HEK293T (cell line): ENCODE measurements around the gene ELMOD3.
"Not testable (repeated sequence)": the region's sequence is repeated elsewhere in the genome, so short reads cannot be mapped to it uniquely, and the experiment has no call there.

Experiments
- CTCF ChIA-PET: fragments of 350-600 bp; formaldehyde crosslinking; extraction: SDS; loops from one replicate; lab custom pipeline; 2021; ENCODE audit warnings: antibody characterized with exemption, inconsistent platforms; lab: Yijun Ruan, JAX
- POLR2A ChIA-PET: fragments of 350-600 bp; formaldehyde crosslinking; extraction: SDS; loops from one replicate; lab custom pipeline; 2020; ENCODE audit warnings: antibody characterized with exemption, inconsistent platforms; lab: Yijun Ruan, JAX
- DNase-seq: peaks from one replicate; pipeline ENCODE4 v3.0.0; 2012; ENCODE audit warnings: mixed read lengths; ENCODE audit errors: extremely low spot score
- ARNT ChIP-seq: fragments of 450-650 bp; IDR thresholded peaks from 2 replicates; pipeline ENCODE4 v1.6.1; 2017; ENCODE audit warnings: mild to moderate bottlenecking
- BHLHE40 ChIP-seq: fragments of 450-650 bp; IDR thresholded peaks from 2 replicates; pipeline ENCODE4 v1.6.1; 2016; ENCODE audit warnings: mild to moderate bottlenecking, moderate library complexity, borderline replicate concordance
- CTBP1 ChIP-seq: fragments of 450-650 bp; IDR thresholded peaks from 2 replicates; pipeline ENCODE4 v1.6.1; 2016; ENCODE audit warnings: borderline replicate concordance
- ELF4 ChIP-seq: fragments of 450-650 bp; IDR thresholded peaks from 2 replicates; pipeline ENCODE4 v1.6.1; 2017; ENCODE audit warnings: antibody characterized with exemption
- FOXA1 ChIP-seq: fragments of 450-650 bp; IDR thresholded peaks from 2 replicates; pipeline ENCODE4 v1.6.1; 2016; ENCODE audit warnings: mild to moderate bottlenecking
- FOXK2 ChIP-seq: fragments of 450-650 bp; IDR thresholded peaks from 2 replicates; pipeline ENCODE4 v1.6.1; 2016; ENCODE audit warnings: mild to moderate bottlenecking
- FOXM1 ChIP-seq: fragments of 450-650 bp; IDR thresholded peaks from 2 replicates; pipeline ENCODE4 v1.6.1; 2017; ENCODE audit warnings: mild to moderate bottlenecking, borderline replicate concordance
- HDGF ChIP-seq: fragments of 450-650 bp; IDR thresholded peaks from 2 replicates; pipeline ENCODE4 v1.6.1; 2017; ENCODE audit warnings: antibody characterized with exemption, borderline replicate concordance
- L3MBTL2 ChIP-seq: fragments of 450-650 bp; conservative IDR thresholded peaks from 2 replicates; pipeline ENCODE4 v1.6.1; 2016; ENCODE audit warnings: mild to moderate bottlenecking
- LEF1 ChIP-seq: fragments of 450-650 bp; IDR thresholded peaks from 2 replicates; pipeline ENCODE4 v1.6.1; 2017; ENCODE audit warnings: mild to moderate bottlenecking, borderline replicate concordance
- NFRKB ChIP-seq: fragments of 450-650 bp; IDR thresholded peaks from 2 replicates; pipeline ENCODE4 v1.6.1; 2016; ENCODE audit warnings: mild to moderate bottlenecking, moderate library complexity
- PKNOX1 ChIP-seq: fragments of 450-650 bp; IDR thresholded peaks from 2 replicates; pipeline ENCODE4 v1.6.1; 2016
- SP1 ChIP-seq: fragments of 450-650 bp; IDR thresholded peaks from 2 replicates; pipeline ENCODE4 v1.6.1; 2017
- SUZ12 ChIP-seq: fragments of 450-650 bp; IDR thresholded peaks from 2 replicates; pipeline ENCODE4 v1.6.1; 2016; ENCODE audit warnings: mild to moderate bottlenecking
- TARDBP ChIP-seq: fragments of 450-650 bp; IDR thresholded peaks from 2 replicates; pipeline ENCODE4 v1.6.1; 2016
- ZNF384 ChIP-seq: fragments of 450-650 bp; IDR thresholded peaks from 2 replicates; pipeline ENCODE4 v1.6.1; 2016

Gene ELMOD3

DNA sequence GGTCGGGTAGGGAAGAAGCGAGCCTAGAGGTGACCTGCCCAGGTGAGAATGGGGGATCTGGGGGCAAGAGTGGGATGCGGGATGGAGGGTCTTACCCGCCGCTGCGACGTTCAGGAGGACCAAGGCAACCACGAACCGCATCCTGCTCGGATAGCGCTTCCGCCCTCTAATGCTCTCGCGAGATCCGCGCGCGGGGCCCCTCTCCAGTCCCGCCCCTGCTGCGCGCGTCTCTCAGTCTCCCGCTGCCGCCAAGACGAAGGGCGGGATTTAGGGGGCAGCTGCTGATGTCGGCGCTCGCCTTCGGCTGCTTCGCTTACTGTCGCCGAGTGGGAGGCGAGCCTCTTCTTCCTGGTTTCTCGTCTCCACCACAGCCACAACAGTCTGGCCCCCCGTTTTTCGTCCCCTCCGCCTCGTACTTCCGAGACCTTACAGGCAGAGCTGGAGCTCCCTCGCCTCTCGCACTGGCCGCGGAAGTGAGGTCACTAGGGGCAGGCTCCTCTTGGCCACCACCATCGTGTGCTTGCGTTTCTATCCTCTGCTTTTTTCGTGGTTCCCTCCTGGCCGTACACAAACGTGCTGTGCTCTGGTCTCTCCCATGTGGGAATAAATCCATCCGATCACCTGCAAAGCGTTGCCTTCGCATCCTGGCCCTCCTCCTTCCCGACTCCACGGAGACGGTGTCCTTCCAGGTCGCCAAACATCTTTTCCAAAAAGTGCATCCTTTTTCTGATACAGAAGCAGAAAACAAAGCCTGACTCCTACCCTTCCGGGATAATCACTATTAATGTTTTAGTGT is 26.5 kb upstream of the ELMOD3 start, which contains the start of gene TGOLN2:
Gene TGOLN2 (minus strand): TSS at position 168 of the 796 bp plus-strand sequence. CDS start 27 bp downstream, at position 141.
- peak; percentile 97 for DNase-seq
- POLR2A ChIA-PET, result interaction anchor here (0.6 to 3.6 kb wide), 17 partner anchors 9 to 421 kb away, joined by 3 to 20 read pairs (median 4); partner anchors contain the start of genes ELMOD3, RETSAT and SH2D6
- CTCF ChIA-PET, result no interaction called here
- TF ChIP-seq HDGF (0 out of 2 replicates have a peak, but pooled peaks have one; percentile 37), ELF4 (peak; percentile 84), CTBP1 (no peak), L3MBTL2 (peak; percentile 90)

DNA sequence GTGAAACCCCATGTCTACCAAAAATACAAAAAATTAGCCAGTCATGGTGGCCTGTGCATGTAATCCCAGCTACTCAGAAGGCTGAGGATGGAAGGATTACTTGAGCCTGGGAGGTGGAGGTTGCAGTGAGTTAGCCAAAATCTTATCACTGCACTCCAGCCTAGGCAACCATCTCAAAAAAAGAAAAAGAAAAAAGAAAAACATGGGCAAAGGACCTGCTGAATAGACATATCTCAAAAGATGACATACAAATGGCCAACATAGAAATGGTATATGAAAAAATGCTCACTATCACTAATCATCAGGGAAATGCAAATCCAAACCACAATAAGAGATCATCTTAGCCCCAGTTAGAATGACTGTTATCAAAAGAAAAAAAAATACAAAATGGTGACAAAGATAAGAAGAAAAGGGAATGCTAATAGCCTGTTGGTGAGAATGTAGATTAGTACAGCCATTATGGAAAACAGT is 25.4 kb upstream of the ELMOD3 start:
- POLR2A ChIA-PET, result interaction anchor here (1.4 to 2.6 kb wide), 3 partner anchors 22 to 89 kb away, joined by 3 to 11 read pairs (median 10); partner anchors contain the start of genes ELMOD3, RETSAT and SH2D6
- CTCF ChIA-PET, result no interaction called here
- no peak for TF ChIP-seq BHLHE40
- no peak for TF ChIP-seq LEF1
- no peak for TF ChIP-seq CTBP1
- TF ChIP-seq HDGF, result no peak
- TF ChIP-seq ZNF384, result no peak
- no peak for TF ChIP-seq PKNOX1
- no peak for TF ChIP-seq NFRKB
- TF ChIP-seq FOXK2, result no peak
- no peak for TF ChIP-seq L3MBTL2
- no peak for TF ChIP-seq SUZ12
- TF ChIP-seq ELF4, result no peak
- no peak for TF ChIP-seq SP1
- no peak for TF ChIP-seq FOXA1
- DNase-seq, result no peak

GRCh38 chr2:85329701-85330100 is 24.9 kb upstream of the ELMOD3 start:
- not testable (repeated sequence) for DNase-seq
- POLR2A ChIA-PET, result interaction anchor here (2.6 kb wide), 1 partner anchor 25 kb away, joined by 10 read pairs; the partner anchor contains the start of genes ELMOD3 and RETSAT
- CTCF ChIA-PET, result interaction anchor here (0.6 kb wide), 1 partner anchor 12 kb away, joined by 7 read pairs; no protein-coding TSS in a partner anchor

- no peak for DNase-seq
- ChIA-PET POLR2A (interaction anchor here (2.6 kb wide), 1 partner anchor 23 kb away, joined by 10 read pairs; the partner anchor contains the start of genes ELMOD3 and RETSAT), CTCF (no interaction called here)
Observed at GRCh38 chr2:85330839-85331636, 23.5 kb upstream of the ELMOD3 start.

GRCh38 chr2:85333877-85334276 is 20.7 kb upstream of the ELMOD3 start:
- DNase-seq, CTCF ChIA-PET, POLR2A ChIA-PET: not testable (repeated sequence)

More at GRCh38 chr2:85330839-85331636, 23.5 kb upstream of the ELMOD3 start:
- peak; percentile 63; the same call in 1 of the 2 replicates for TF ChIP-seq ELF4
- TF ChIP-seq ZNF384, result no peak

- no peak for DNase-seq
- TF ChIP-seq ZNF384 (no peak), FOXA1 (no peak), PKNOX1 (no peak), NFRKB (no peak), ELF4 (no peak), FOXM1 (no peak), ARNT (no peak), SP1 (no peak), CTBP1 (no peak), HDGF (no peak), SUZ12 (no peak), LEF1 (no peak), BHLHE40 (no peak), L3MBTL2 (no peak), TARDBP (no peak), FOXK2 (no peak)
- CTCF ChIA-PET, result no interaction called here
- POLR2A ChIA-PET, result interaction anchor here (1.5 kb wide), 1 partner anchor 20 kb away, joined by 3 read pairs; the partner anchor contains the start of genes ELMOD3 and RETSAT
Observed at GRCh38 chr2:85334928-85335327, 19.6 kb upstream of the ELMOD3 start.
